Neuronal stem cell (in vitro differentiated cells): ENCODE results near the gene ALDH18A1.

Experiments
- DNase-seq: peaks from one replicate; pipeline ENCODE4 v3.0.0-alpha.2; 2013; ENCODE audit warnings: low spot score
- H2AFZ ChIP-seq: one replicate; pipeline ENCODE4 v1.6.1; 2013; ENCODE audit warnings: mild to moderate bottlenecking, low read length, inconsistent platforms
- H2AK5ac ChIP-seq: 2 replicates; pipeline ENCODE4 v1.6.1; 2013; ENCODE audit warnings: low read depth, mild to moderate bottlenecking, inconsistent platforms, low read length, moderate library complexity, mixed read lengths
- H2BK120ac ChIP-seq: 2 replicates; pipeline ENCODE4 v1.6.1; 2013; ENCODE audit warnings: low read depth, mild to moderate bottlenecking, inconsistent platforms, low read length, moderate library complexity, mixed read lengths
- H2BK12ac ChIP-seq: one replicate; pipeline ENCODE4 v1.6.1; 2013; ENCODE audit warnings: low read length, inconsistent platforms
- H2BK15ac ChIP-seq: 2 replicates; pipeline ENCODE4 v1.6.1; 2013; ENCODE audit warnings: mild to moderate bottlenecking, low read length, inconsistent platforms, mixed read lengths
- H2BK5ac ChIP-seq: one replicate; pipeline ENCODE4 v1.6.1; 2013; ENCODE audit warnings: inconsistent platforms, mild to moderate bottlenecking, low read length, moderate library complexity
- H3K14ac ChIP-seq: one replicate; pipeline ENCODE4 v1.6.1; 2013; ENCODE audit warnings: low read length, inconsistent platforms
- H3K18ac ChIP-seq: 2 replicates; pipeline ENCODE4 v1.6.1; 2013; ENCODE audit warnings: low read length, inconsistent platforms
- H3K23ac ChIP-seq: 2 replicates; pipeline ENCODE4 v1.6.1; 2013; ENCODE audit warnings: low read depth, mild to moderate bottlenecking, mixed read lengths, low read length, inconsistent platforms; ENCODE audit not compliant: poor library complexity
- H3K27ac ChIP-seq: replicated peaks from 3 replicates; pipeline ENCODE4 v1.5.1; 2013; ENCODE audit warnings: low read length, inconsistent platforms
- H3K27me3 ChIP-seq, 3 experiments: 2 replicates each; pipeline ENCODE4 v1.6.1; 2013; ENCODE audit warnings: low read length in 3 of 3, mild to moderate bottlenecking in 2 of 3, inconsistent platforms in 1 of 3, low read depth in 1 of 3, mixed read lengths in 1 of 3, moderate library complexity in 1 of 3; ENCODE audit not compliant: control insufficient read depth in 3 of 3, insufficient read depth in 3 of 3
- H3K36me3 ChIP-seq, 2 donors: replicated peaks in 1 of 2; 2 replicates each; pipeline ENCODE4 v1.6.1; 2013; ENCODE audit warnings: low read length in 2 of 2; ENCODE audit not compliant: control insufficient read depth in 2 of 2, insufficient read depth in 2 of 2
- H3K4ac ChIP-seq: 2 replicates; pipeline ENCODE4 v1.6.1; 2013; ENCODE audit warnings: inconsistent platforms, mild to moderate bottlenecking, low read length, moderate library complexity
- H3K4me1 ChIP-seq, 2 donors: 1 replicate in 1 of 2; 2 replicates in 1 of 2; pipeline ENCODE4 v1.6.1; 2013; ENCODE audit warnings: low read length in 2 of 2, low read depth in 1 of 2; ENCODE audit not compliant: control insufficient read depth in 2 of 2, insufficient read depth in 1 of 2
- H3K4me2 ChIP-seq: one replicate; pipeline ENCODE4 v1.6.1; 2013; ENCODE audit warnings: mild to moderate bottlenecking, low read length, inconsistent platforms; ENCODE audit not compliant: insufficient read depth, poor library complexity, severe bottlenecking
- H3K4me3 ChIP-seq, 2 donors: 2 replicates each; pipeline ENCODE4 v1.5.1; 2013; ENCODE audit warnings: low read length in 2 of 2, mild to moderate bottlenecking in 2 of 2, inconsistent platforms in 1 of 2, moderate library complexity in 1 of 2
- H3K79me1 ChIP-seq: one replicate; pipeline ENCODE4 v1.6.1; 2013; ENCODE audit warnings: low read depth, mild to moderate bottlenecking, inconsistent platforms, low read length, moderate library complexity
- H3K9ac ChIP-seq: one replicate; pipeline ENCODE4 v1.6.1; 2013; ENCODE audit warnings: mild to moderate bottlenecking, low read depth, low read length, inconsistent platforms; ENCODE audit not compliant: poor library complexity
- H3K9me3 ChIP-seq, 2 donors: replicated peaks in 1 of 2; 2 replicates each; pipeline versions ENCODE3 to v1.6.1; 2013; ENCODE audit warnings: low read length in 2 of 2, mild to moderate bottlenecking in 2 of 2, inconsistent platforms in 1 of 2, low read depth in 1 of 2, mixed read lengths in 1 of 2, moderate library complexity in 1 of 2; ENCODE audit not compliant: control insufficient read depth in 2 of 2, insufficient read depth in 1 of 2
- H4K8ac ChIP-seq: one replicate; pipeline ENCODE4 v1.6.1; 2013; ENCODE audit warnings: low read depth, mild to moderate bottlenecking, inconsistent platforms, low read length, moderate library complexity
- H4K91ac ChIP-seq: one replicate; pipeline ENCODE4 v1.6.1; 2013; ENCODE audit warnings: low read length, low read depth, mild to moderate bottlenecking, inconsistent platforms; ENCODE audit not compliant: poor library complexity
- WGBS, 2 donors: extraction: QIAGEN DNeasy Blood & Tissue Kit; methylation state at CpG; one replicate each; pipeline ENCODE4 v1.1.7; 2013; ENCODE audit warnings: missing lambda C conversion rate in 2 of 2, mixed read lengths in 1 of 2; ENCODE audit not compliant: insufficient read length in 2 of 2, insufficient replicate concordance in 1 of 2; ENCODE audit errors: extremely low coverage in 2 of 2; 5-methylcytosine and 5-hydroxymethylcytosine counted together

The ALDH18A1 gene

GRCh38 chr10:95600158-95600557 is 56.4 kb downstream of the ALDH18A1 start:
- Histone ChIP-seq H3K4me1 (peaks cover 0 to 8% of the 10 kb centered on the region in 2 donors), H3K27me3 (no peaks in the 10 kb centered on the region), H3K27ac (no peak overlapping the region), H3K14ac (no peak overlapping the region), H3K4me2 (no peak overlapping the region), H3K4ac (no peak overlapping the region), H2BK15ac (no peak overlapping the region), H3K18ac (no peak overlapping the region), H2BK12ac (no peak overlapping the region), H2BK5ac (no peak overlapping the region), H3K23ac (no peak overlapping the region), H3K9me3 (no peaks in the 10 kb centered on the region), H2AK5ac (no peak overlapping the region), H4K8ac (no peak overlapping the region), H3K4me3 (no peak overlapping the region), H4K91ac (no peak overlapping the region), H3K9ac (no peak overlapping the region), H2BK120ac (no peak overlapping the region), H3K36me3 (peaks cover 0 to 5% of the 10 kb centered on the region in 2 donors), H3K79me1 (no peaks in the 10 kb centered on the region), H2AFZ (no peak overlapping the region)
- WGBS, 2 donors = no CpG with 5 or more reads among the region's 4 CpGs
- DNase-seq = no peak

DNA sequence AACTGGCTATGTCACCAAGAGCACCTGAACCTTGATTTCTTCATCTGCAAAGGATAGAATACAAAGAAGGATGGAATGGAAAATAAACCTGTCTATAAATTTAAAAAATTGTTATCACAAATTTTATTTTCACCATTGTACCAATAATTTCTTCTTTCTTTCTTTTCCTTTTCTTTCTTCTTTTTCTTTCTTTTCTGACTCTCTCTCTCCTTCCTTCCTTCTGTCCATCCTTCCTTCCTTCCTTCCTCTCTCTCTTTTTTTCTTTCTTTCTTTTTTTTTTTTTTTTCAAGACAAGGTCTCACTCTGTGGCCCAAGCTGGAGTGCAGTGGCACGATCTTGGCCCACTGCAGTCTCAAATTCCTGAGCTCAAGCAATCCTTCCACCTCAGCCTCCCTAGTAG is 58.7 kb downstream of the ALDH18A1 start:
- Histone ChIP-seq H3K4ac (no peak overlapping the region), H4K91ac (no peak overlapping the region), H3K4me2 (no peak overlapping the region), H3K18ac (no peak overlapping the region), H3K79me1 (no peaks in the 10 kb centered on the region), H3K9ac (no peak overlapping the region), H3K14ac (no peak overlapping the region), H3K27me3 (no peaks in the 10 kb centered on the region), H4K8ac (no peak overlapping the region), H3K23ac (no peak overlapping the region), H3K9me3 (no peaks in the 10 kb centered on the region), H2BK15ac (no peak overlapping the region), H2AFZ (no peak overlapping the region), H3K27ac (no peak overlapping the region), H3K36me3 (no peaks in the 10 kb centered on the region), H3K4me3 (no peak overlapping the region), H2BK120ac (no peak overlapping the region), H2BK5ac (no peak overlapping the region), H2AK5ac (no peak overlapping the region), H3K4me1 (no peaks in the 10 kb centered on the region), H2BK12ac (no peak overlapping the region)
- no CpG with 5 or more reads among the region's 1 CpG for WGBS, 2 donors
- DNase-seq = no peak

DNA sequence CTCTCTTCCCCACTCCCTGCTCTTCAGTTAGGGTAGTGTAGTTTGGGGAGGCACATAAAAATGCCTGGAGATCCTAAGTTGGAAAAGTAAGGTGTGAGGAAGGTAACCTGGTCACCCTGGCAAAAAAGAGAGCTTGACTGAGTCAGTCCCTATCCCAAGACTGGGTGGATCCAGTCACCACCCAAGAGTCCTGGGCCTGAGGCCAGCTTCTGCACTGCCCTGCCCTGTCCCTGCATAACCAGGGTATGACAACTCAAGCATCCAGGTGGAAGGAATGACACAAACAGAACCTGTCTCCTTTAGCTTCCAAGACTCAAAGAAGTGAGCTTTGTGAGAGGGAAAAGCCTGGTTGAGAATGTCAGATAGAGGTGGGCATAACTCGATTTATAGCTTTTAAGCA is 68.5 kb downstream of the ALDH18A1 start:
- H3K23ac ChIP-seq = no peak overlapping the region
- no peak overlapping the region for H2AFZ ChIP-seq
- H4K8ac ChIP-seq = no peak overlapping the region
- no peak overlapping the region for H3K4ac ChIP-seq
- H4K91ac ChIP-seq = no peak overlapping the region
- peaks cover 0 to 8% (median 0%) of the 10 kb centered on the region in 3 experiments for H3K27me3 ChIP-seq
- no CpG with 5 or more reads among the region's 1 CpG for WGBS, 2 donors
- no peaks in the 10 kb centered on the region for H3K79me1 ChIP-seq
- H2BK15ac ChIP-seq = no peak overlapping the region
- no peak overlapping the region for H2AK5ac ChIP-seq
- H2BK120ac ChIP-seq = no peak overlapping the region
- no peak overlapping the region for H3K9ac ChIP-seq
- H3K27ac ChIP-seq = no peak overlapping the region
- no peak overlapping the region for H3K18ac ChIP-seq
- H3K14ac ChIP-seq = no peak overlapping the region
- no peak overlapping the region for H3K4me3 ChIP-seq
- H3K9me3 ChIP-seq = no peaks in the 10 kb centered on the region
- no peak for DNase-seq
- H3K4me1 ChIP-seq = no peaks in the 10 kb centered on the region
- no peak overlapping the region for H2BK12ac ChIP-seq
- H2BK5ac ChIP-seq = no peak overlapping the region
- H3K4me2 ChIP-seq = no peak overlapping the region
- no peaks in the 10 kb centered on the region for H3K36me3 ChIP-seq

DNA sequence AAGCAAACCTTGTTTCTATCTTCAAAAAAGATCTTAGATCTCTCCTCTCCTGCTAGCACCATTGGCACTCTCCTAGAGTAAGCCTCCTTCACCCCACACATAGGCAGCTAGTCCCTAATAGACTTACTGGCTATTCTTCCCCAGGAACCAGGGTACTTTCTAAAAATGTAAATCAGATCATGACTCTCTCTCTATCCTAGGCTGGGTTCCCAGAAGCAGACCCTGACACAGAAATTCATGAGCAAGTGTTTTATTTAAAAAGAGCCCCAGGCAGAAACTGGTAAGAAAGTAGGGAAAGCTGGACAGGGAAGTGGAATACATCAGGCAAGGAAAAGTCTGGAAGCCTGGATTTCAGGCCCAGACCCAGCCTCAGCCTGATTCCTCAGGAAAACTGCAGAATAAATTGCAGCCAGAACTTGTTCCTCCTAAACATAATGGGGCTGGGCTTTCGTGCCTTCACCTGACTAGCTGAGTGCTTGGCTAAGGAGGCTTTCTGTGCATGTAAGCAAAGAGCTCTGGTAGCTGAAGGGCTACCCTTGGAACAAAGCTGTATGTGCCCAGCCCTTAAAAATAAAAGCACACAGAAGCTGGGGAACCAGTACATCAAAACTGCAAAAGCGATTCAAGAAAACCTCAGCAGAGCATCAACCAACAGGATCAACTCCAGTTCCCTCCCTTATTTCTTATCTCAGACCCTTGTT is 76.5 kb downstream of the ALDH18A1 start:
- Histone ChIP-seq H4K91ac (no peak overlapping the region), H3K79me1 (no peaks in the 10 kb centered on the region), H2BK5ac (no peak overlapping the region), H3K18ac (no peak overlapping the region), H2AFZ (no peak overlapping the region), H3K14ac (no peak overlapping the region), H3K9me3 (no peaks in the 10 kb centered on the region), H3K23ac (no peak overlapping the region), H3K36me3 (no peaks in the 10 kb centered on the region), H3K4me2 (no peak overlapping the region), H2AK5ac (no peak overlapping the region), H3K27me3 (peaks cover 0 to 3% (median 0%) of the 10 kb centered on the region in 3 experiments), H2BK120ac (no peak overlapping the region), H4K8ac (no peak overlapping the region), H3K27ac (no peak overlapping the region), H3K4me1 (no peaks in the 10 kb centered on the region), H3K9ac (no peak overlapping the region), H2BK12ac (no peak overlapping the region), H3K4ac (no peak overlapping the region), H2BK15ac (no peak overlapping the region), H3K4me3 (no peak overlapping the region)
- no CpG with 5 or more reads among the region's 2 CpGs for WGBS, 2 donors
- no peak for DNase-seq
